ENCODE results near the gene TAF10.

The TAF10 gene

GRCh38 chr11:6623391-6624363 lies 11.7 kb upstream of the TAF10 start:
- DNase-seq: no peak

DNA sequence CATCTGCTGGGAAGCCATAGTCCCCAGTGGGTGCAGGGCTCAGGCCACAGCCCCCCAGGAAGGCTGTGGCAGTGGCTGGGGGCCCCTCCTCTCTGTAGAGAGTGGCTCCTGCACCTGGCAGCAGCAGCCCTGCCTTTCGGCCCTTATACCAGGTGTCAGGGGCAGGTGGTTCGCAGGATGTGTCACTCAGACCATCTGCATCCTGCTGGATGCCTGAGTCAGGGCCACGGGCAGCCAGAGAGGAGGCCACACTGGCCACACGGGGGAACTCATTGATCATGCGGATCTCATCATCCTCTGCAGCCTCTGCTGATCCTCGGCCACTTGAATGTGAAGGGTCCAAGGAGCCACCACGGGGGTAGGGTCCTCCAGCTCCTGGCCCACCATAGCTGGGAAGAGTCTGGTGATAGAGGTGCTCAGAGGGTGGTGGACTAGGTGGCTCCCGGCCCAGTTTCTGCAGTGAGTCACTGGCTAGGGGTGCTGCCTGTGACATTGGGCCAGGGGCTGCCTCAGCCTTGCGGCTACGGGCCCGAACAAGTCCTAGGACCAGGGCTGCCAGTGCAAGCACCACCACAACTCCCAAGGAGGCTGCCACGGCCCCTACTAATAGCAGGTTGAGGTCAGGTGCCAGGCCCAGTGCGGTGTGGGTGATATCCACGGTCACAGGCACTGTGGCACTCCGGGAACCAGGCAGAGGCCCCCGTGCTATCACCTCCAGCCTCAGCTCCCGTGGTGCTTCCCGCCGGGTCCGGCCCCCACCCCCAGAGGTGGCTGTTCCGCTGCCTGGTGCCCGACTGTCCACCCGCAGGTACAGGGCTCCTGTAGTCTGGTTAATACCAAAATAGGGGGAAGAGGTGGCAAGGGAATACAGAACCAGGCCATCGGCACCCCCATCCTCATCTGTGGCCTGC lies 10.5 kb upstream of the TAF10 start:
- no peak for DNase-seq

- DNase-seq: no peak
Measured at GRCh38 chr11:6621711-6622211, 9.7 kb upstream of the TAF10 start.

DNA sequence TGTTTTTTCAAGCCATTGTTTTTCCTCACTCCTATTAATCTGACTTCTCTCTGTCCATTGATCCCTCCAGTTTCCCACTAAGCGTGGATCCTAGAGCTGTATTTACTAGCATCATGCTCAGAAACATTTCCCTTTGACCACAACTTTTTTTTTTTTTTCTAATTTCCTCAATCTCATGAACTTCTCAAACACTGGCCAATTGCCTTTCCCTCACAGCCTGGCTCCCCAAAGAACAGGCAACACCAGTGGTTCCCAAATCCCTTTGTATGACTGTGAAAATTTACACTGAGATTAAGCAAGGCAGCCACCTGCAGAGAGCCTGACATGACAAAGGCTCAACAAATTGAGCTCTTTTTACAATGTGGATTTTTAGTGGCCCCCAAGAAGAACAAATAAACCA lies 8.6 kb upstream of the TAF10 start:
- DNase-seq: no peak

- peak; percentile 96 for DNase-seq
Measured at GRCh38 chr11:6619004-6619745, 7.2 kb upstream of the TAF10 start, which contains the start of gene TPP1. Gene TPP1, minus strand, starts transcription at chr11:6619422. Its CDS starts 22 bp downstream, at chr11:6619400.

DNA sequence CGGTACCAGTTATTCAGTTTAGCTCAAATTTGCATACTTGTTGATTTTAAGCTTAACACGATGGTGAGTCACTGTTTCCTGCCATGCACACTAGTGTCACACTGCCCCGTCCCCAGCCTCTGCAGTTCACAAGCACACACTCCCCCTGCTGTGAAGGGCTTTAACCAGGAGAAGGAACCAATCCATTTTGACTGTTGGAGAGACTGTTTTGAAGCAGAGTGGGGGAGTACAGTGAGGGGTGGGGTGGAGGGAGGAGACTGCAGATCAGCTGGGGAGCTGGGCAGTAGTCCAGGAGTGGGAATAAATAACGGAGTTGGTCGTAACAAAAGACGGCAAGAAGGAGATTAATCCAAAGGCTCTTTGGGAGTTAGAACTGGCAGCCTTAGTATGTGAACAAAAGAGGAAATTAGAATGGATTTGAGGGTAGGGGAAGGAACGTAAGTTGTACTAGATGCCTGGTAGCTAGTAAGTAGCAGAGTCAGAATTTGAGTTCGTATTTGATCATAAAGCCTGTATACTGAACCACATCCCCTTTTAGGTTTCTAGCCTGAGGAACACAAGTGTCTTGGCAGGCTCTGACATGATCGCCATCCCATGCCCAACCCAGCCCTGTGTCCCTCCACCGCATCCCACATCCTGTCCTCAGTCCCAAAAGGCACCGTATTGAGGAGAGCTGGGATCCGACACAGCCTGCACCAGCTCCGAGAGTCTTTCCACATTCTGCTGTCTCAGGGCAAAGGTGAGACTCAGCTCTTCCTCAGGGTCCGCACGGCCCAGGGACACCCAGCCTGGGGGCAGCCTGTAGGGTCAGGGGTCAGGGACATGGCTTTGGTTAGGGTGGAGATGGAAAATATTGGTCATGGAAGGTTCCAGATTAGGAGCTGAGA lies 6.3 kb upstream of the TAF10 start:
- peak; percentile 62 for DNase-seq

DNA sequence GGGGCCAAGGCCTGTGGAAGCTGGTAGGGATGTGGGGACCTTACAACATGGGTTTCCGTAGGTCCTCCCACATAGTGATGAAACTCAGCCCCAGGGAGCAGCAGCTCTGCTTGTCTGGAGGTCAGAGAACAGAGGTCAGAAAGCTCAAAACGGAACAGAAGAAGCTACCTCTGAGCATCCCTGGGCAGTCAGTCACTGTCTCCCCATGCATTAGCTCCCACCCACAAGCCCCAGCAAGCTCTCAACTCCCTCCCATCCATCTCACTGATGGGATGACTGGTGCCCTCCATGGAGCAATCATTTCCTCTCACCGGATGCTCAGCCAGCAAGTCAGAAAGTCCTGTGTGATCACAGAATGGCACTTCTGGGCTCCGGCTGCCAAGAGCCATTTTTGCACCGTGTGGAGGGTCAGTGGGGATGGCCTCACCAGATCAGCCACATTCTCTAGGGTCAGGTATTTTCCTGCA lies 5.3 kb upstream of the TAF10 start:
- DNase-seq: no peak

DNA sequence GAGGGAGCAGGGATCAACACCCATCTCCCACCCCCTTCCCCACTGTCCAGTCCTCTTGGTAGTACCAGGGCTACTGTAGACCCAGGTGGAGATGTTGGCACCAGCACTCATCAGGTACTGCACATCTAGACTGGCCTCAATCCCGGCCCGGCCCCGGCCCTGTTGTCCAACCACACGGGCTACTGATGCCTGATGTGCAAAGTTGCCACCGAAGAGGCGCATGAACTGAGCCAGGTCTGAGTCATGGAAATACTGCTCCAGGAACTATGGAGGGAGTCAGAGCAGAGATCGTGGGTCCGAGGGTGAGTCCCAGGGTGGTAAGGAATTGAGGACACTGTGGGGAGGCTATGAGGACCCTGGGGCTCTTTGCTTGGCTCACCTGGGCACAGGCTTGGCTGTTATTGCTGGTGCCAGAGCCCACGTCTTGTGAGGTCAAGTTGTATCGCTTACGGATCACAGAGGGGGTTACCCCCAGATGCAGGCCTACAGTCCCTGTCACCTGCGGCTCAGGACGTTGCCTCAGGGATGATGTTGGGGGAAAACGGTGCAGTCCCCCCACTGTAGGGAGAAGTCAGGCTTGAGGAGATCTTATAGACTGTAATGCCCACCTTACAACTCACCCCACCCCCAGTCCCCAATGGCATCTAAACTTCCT lies 4.7 kb upstream of the TAF10 start:
- no peak for DNase-seq

DNA sequence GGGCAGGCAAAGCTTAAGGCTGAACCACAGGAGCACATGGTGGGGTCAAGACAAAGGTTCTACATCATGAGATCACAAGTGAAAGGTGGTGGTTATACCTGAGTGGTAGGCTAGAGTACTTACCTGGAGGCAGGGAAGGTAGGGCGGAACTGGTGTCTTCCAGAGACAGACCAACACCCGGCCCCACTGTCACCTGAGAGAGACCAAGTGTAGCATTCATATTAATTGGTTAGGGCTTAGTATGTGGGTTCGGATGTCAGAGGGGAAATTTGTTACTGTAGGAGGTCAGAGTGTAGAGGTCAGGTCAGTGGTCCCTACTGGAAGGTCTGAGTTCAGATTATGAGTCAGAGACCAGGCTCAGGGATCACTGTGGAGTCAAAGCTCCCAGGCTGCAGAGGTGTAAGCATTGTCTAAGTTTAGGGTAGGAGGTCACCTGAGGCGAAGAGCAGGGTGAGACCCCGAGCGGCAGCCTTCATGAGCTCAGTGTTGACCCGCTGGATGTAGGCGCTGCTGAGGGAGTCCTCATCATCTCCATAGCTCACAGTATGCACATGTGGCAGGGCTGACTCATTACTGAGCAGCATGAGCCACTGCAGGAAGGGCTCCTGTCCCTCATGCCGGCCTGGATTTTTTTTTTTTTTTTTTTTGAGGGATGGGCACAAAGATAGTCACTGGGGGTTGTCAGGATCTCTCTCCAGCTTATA lies 4.0 kb upstream of the TAF10 start:
- DNase-seq: no peak

GRCh38 chr11:6615046-6615445 lies 3.0 kb upstream of the TAF10 start:
- peak; percentile 6 for DNase-seq

DNA sequence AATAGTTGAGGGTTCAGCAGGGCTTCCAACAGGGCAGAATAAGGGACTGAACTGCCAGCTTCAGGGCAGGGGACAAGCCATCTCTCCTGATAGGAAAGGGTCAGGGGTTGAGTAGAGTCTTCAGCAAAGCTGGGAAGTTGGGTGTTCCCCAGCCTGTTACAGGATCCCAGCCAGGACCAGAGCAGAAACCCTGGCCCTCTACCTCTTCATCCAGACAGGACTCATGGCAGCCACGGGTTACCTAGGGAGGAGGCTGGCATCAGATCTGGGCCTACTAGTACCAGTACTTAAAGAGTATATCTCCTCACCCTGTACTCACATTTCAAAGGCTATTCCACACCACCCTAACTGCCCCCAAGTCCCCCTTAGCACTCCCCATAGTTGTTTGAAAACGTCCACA lies 2.4 kb upstream of the TAF10 start:
- DNase-seq: no peak

DNA sequence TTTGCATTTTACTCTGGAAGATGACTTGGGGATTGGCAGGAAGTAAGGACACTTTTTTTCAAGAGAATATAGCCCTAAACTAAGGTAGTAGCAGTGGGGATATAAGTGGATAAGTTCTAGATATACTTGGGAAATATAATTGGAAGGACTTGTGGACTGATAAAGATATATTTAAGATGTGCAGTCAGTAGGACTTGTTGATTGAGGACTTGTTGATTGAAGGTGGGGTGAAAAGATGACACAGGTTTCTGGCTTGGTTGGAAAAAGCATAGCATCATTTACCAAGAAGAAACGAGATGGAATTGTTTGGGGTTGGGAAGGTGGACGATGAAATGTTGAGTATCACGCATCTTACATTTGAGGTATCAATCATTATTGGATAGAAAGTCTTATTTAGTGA lies 1.5 kb upstream of the TAF10 start:
- no peak for DNase-seq

- no peak for DNase-seq
Measured at GRCh38 chr11:6611963-6612212, 128 bp downstream of the TAF10 start.

DNA sequence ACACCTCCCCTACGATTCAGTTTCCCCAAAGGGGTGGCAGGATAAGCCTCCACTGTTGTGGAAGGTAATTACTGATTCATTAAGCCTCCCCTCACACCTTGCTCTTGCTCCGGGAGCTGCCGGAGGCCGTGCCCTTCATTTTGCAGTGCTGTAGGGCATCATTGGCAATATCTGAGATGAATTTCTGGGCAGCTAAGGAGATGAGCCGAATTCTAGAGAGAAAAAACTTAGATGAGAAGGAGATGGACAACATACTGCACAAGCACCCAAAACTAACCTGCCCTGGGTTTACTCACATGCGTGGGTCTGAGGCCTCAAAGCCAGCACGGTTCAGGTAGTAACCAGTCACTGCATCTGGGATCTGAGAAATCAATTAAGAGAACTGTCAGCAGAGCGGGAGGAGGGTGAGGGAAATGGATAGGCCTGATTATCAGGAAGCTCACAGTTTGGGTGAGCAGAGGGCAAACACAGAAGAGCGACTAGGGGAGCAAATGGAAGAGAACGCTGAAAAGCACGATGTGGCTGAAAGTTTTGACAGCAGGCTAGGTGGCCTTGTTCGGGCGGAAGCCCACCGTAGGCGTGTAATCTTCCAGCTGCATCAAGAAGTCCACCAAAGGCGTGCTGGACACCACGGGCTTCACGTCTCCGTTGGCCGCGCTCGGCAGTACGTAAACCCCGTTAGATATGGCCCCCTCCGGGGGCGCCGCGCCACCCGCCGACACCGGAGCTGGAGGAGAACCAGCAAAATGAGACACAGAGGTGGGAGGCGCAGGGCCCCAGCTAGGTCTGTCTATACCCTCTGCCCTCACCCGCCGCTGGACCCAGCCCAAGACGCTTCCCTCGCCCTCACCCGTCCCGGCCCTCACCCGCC lies 689 bp downstream of the TAF10 start:
- DNase-seq: peak; percentile 6

DNA sequence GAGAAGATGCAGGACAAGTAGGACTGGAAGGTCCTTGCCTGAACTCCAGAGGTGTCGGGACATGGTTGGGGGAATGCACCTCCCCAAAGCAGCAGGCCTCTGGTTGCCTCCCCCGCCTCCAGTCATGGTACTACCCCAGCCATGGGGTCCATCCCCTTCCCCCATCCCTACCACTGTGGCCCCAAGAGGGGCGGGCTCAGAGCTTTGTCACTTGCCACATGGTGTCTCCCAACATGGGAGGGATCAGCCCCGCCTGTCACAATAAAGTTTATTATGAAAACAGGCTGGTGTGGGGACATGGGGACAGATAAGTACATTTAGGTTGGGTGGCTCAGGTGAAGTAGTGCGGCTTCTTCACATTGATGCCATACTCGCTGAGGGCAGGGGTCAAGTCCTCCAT lies 1.4 kb downstream of the TAF10 start:
- DNase-seq: peak; percentile 15

GRCh38 chr11:6609502-6610015 lies 2.5 kb downstream of the TAF10 start:
- DNase-seq: no peak

DNA sequence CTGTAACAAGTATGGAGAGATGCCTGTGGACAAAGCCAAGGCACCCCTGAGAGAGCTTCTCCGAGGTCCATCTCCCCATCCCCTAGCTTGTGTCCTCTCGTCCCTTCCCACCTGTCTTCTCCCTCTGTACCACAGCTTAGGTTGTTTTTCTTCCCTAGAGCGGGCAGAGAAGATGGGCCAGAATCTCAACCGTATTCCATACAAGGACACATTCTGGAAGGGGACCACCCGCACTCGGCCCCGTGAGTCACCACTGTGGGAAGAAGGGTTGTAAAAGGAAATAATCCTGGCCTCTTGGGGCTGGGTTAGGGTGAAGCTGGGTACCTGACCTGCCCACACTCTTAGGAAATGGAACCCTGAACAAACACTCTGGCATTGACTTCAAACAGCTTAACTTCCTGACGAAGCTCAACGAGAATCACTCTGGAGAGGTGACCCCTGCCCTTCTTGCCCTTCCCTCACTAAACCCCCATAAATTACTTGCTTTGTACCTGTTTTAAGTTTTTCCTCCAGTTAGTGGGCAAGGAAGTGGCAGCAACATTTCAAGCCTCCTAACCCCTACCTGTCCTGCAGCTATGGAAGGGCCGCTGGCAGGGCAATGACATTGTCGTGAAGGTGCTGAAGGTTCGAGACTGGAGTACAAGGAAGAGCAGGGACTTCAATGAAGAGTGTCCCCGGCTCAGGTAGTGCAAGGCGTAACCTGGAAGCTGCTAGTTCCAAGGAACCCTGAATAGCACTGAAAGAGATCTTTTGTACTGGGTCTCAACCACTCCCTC lies 3.1 kb downstream of the TAF10 start:
- DNase-seq: no peak

- no peak for DNase-seq
Measured at GRCh38 chr11:6608011-6608410, 4.0 kb downstream of the TAF10 start.

Data from right hindlimb (tissue), 1 donor.